VCaP (cell line): ENCODE data around the gene KCNC3.
"Not testable (repeated sequence)": the region's sequence is repeated elsewhere in the genome, so short reads cannot be mapped to it uniquely, and the experiment has no call there.

Source experiments
- H3K27ac ChIP-seq: fragments of 450-650 bp; 2 replicates; pipeline ENCODE4 v1.5.1; 2017
- CTCF ChIP-seq: fragments of 450-650 bp; conservative IDR thresholded peaks from 2 replicates; pipeline ENCODE4 v1.5.1; 2017; ENCODE audit warnings: mild to moderate bottlenecking, moderate library complexity

Gene KCNC3

GRCh38 chr19:50332244-50333038 lies 3.3 kb upstream of the KCNC3 start:
- H3K27ac ChIP-seq = no peak overlapping the region
- no peak for TF ChIP-seq CTCF

DNA sequence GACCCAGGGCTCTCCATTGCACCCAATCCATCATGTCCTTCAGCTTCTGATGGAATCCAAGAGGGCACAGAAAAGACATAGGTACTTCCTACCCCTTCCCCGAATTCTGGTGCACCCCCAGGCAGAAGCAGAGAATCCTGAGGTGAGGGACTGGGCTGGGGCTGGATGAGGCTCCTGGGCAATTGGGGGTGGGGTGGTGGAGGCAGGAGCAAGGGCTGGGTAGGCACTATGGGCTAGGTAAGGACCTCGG lies 2.7 kb upstream of the KCNC3 start:
- no peak overlapping the region for H3K27ac ChIP-seq

DNA sequence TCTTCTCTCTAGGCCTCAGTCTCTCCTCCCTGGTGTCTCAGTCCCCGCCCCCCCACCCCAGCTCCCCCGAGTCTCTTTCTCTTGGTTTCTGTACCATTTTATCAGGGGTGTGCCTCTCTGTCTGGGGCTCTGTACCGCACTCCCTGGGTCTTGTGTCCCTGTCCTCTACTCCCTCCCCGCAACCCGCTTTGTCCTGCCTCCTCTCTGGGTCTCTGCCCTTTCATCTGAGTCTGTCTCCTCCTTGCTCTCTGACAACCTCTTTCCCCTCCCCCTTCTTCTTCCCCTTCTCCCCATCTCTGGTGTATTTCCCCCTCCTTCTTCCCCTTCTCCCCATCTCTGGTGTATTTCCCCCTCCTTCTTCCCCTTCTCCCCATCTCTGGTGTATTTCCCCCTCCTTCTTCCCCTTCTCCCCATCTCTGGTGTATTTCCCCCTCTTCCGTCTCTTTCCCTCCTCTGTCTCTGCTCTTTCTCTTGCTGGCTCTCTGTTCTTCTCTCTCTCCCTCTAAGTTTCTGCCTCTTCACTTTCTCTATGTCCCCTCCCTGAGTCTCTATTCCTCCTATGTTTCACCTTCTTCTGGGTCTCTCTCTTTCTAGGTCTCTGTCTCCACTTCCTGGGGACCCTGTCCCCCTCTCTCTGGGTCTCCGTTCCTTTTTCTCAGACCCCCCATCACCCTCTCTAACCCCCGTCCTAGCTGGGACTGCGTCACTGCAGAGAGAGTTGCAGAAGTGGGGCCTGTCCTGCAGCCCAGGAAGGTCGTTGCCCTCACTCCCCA lies 2.2 kb upstream of the KCNC3 start:
- no peak overlapping the region for H3K27ac ChIP-seq
- TF ChIP-seq CTCF = no peak

More for the DNA sequence above, 2.7 kb upstream of the KCNC3 start:
- no peak for TF ChIP-seq CTCF

- no peak for TF ChIP-seq CTCF
Measured at GRCh38 chr19:50330365-50331078, 1.3 kb upstream of the KCNC3 start.

DNA sequence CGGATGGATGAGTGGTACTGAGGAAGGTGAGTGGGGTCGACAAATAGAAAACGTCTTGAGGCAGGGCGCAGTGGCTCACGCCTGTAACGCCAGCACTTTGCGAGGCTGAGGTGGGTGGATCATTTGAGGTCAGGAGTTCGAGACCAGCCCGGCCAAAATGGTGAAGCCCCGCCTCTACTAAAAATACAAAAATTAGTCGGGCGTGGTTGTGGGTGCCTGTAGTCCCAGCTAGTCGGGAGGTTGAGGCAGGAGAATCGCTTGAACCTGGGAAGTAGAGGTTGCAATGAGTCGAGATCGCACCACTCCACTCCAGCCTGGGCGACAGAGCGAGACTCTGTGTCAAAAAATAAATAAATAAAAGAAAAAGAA lies 733 bp upstream of the KCNC3 start:
- H3K27ac ChIP-seq = not testable (repeated sequence)

More at GRCh38 chr19:50330365-50331078, 1.3 kb upstream of the KCNC3 start:
- H3K27ac ChIP-seq = no peak overlapping the region

- peak; percentile 35 for TF ChIP-seq CTCF
- no peak overlapping the region; the same call in 1 of the 2 replicates for H3K27ac ChIP-seq
Measured at GRCh38 chr19:50328873-50329145, 368 bp downstream of the KCNC3 start.

DNA sequence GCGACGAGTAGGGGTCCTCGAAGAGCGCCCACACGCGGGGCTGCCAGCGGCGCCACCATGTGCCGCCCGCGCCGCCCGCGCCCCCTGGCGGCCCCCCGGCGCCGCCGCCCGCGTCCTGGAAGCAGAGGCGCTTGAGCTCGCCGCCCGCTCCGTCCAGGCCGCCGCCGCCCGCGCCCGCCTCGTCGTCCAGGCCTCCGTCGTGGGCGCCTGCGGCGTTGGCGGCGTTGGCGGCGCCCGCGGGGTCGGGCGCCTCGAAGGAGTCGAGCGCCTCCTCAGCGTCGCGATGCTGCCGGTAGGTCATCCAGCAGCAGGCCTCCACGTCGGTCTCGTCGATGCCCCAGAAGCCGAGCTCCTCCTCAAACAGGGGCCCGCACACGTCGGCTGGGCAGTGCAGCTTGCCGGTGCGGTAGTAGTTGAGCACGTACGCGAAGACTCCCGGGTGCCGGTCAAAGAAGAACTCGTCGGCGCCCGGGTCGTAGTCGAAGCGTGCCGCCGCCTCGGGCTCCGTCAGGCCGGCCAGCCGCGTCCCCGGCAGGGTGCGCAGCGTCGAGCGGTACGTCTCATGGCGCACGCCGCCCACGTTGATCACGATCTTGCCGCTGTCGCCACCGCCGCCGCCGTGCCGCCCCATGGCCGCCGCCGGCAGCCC lies 829 bp downstream of the KCNC3 start:
- TF ChIP-seq CTCF = no peak
- no peak overlapping the region; the same call in 1 of the 2 replicates for H3K27ac ChIP-seq
